Liver (tissue), 9 donors: ENCODE results near the gene JMJD6. TPM values are rescaled to one million over a fixed set of nuclear protein-coding genes. Genes with fewer than 3 reads are reported as not detected.

ENCODE experiments used
- DNase-seq: peaks from one replicate; pipeline ENCODE4 v3.0.0-alpha.2; 2017; ENCODE audit warnings: low spot score
- H3K27ac ChIP-seq, 2 donors: one replicate each; pipeline ENCODE4 v1.7.0; 2013; ENCODE audit warnings: inconsistent platforms in 2 of 2, low read length in 2 of 2, control low read depth in 1 of 2, low read depth in 1 of 2, mild to moderate bottlenecking in 1 of 2
- H3K27me3 ChIP-seq, 4 donors: one replicate each; pipeline versions ENCODE4 v1.6.1 to v1.7.0; 2013; ENCODE audit warnings: low read length in 3 of 4, inconsistent platforms in 1 of 4, mild to moderate bottlenecking in 1 of 4, moderate library complexity in 1 of 4; ENCODE audit not compliant: control insufficient read depth in 4 of 4, insufficient read depth in 4 of 4
- H3K36me3 ChIP-seq, 4 donors: one replicate each; pipeline versions ENCODE4 v1.6.1 to v1.7.0; 2013; ENCODE audit warnings: low read length in 3 of 4, mild to moderate bottlenecking in 3 of 4, low read depth in 1 of 4, moderate library complexity in 1 of 4; ENCODE audit not compliant: control insufficient read depth in 4 of 4, insufficient read depth in 3 of 4
- H3K4me1 ChIP-seq, 4 donors: one replicate each; pipeline versions ENCODE4 v1.6.1 to v1.7.0; 2013; ENCODE audit warnings: low read length in 3 of 4, mild to moderate bottlenecking in 3 of 4, moderate library complexity in 1 of 4; ENCODE audit not compliant: control insufficient read depth in 4 of 4, insufficient read depth in 4 of 4
- H3K4me3 ChIP-seq, 3 donors: one replicate each; pipeline versions ENCODE4 v1.6.1 to v1.7.0; 2013; ENCODE audit warnings: low read length in 3 of 3, control low read depth in 1 of 3, low read depth in 1 of 3, mild to moderate bottlenecking in 1 of 3
- H3K9ac ChIP-seq, 2 donors: one replicate each; pipeline ENCODE4 v1.7.0; 2013; ENCODE audit warnings: low read length in 2 of 2, mild to moderate bottlenecking in 2 of 2, moderate library complexity in 2 of 2, control low read depth in 1 of 2, low read depth in 1 of 2
- H3K9me3 ChIP-seq, 4 donors: one replicate each; pipeline versions ENCODE4 v1.6.1 to v1.7.0; 2013; ENCODE audit warnings: low read length in 3 of 4; ENCODE audit not compliant: control insufficient read depth in 4 of 4
- EGR1 ChIP-seq, 2 donors: IDR thresholded peaks; 2 replicates each; pipeline ENCODE4 v1.6.1; 2016 to 2018; ENCODE audit warnings: antibody characterized with exemption in 2 of 2, low read depth in 2 of 2
- FOXA1 ChIP-seq: IDR thresholded peaks from 2 replicates; pipeline ENCODE4 v1.6.1; 2016; ENCODE audit warnings: antibody characterized with exemption
- FOXA2 ChIP-seq: IDR thresholded peaks from 2 replicates; pipeline ENCODE4 v1.6.1; 2016; ENCODE audit warnings: antibody characterized with exemption
- GABPA ChIP-seq, 2 donors: IDR thresholded peaks in 1 of 2; conservative IDR thresholded peaks in 1 of 2; 2 replicates each; pipeline ENCODE4 v1.6.1; 2016; ENCODE audit warnings: antibody characterized with exemption in 2 of 2, mild to moderate bottlenecking in 1 of 2, moderate library complexity in 1 of 2
- HNF4A ChIP-seq, 2 donors: conservative IDR thresholded peaks; 2 replicates each; pipeline ENCODE4 v1.6.1; 2016; ENCODE audit warnings: antibody characterized with exemption in 2 of 2, mild to moderate bottlenecking in 2 of 2
- HNF4G ChIP-seq: IDR thresholded peaks from 2 replicates; pipeline ENCODE4 v1.6.1; 2016; ENCODE audit warnings: antibody characterized with exemption
- JUND ChIP-seq, 2 donors: IDR thresholded peaks; 2 replicates each; pipeline ENCODE4 v1.6.1; 2016; ENCODE audit warnings: antibody characterized with exemption in 2 of 2
- NR2F2 ChIP-seq: IDR thresholded peaks from 2 replicates; pipeline ENCODE4 v1.6.1; 2016; ENCODE audit warnings: antibody characterized with exemption
- RAD21 ChIP-seq, 2 donors: IDR thresholded peaks; 2 replicates each; pipeline ENCODE4 v1.6.1; 2016; ENCODE audit warnings: antibody characterized with exemption in 2 of 2, mild to moderate bottlenecking in 2 of 2
- RXRA ChIP-seq, 2 donors: IDR thresholded peaks; 2 replicates each; pipeline ENCODE4 v1.6.1; 2017 to 2018; ENCODE audit warnings: antibody characterized with exemption in 2 of 2, mild to moderate bottlenecking in 1 of 2
- SP1 ChIP-seq: IDR thresholded peaks from 2 replicates; pipeline ENCODE4 v1.6.1; 2018; ENCODE audit warnings: antibody characterized with exemption, mild to moderate bottlenecking
- TAF1 ChIP-seq: conservative IDR thresholded peaks from 2 replicates; pipeline ENCODE4 v1.6.1; 2016; ENCODE audit warnings: antibody characterized with exemption, mild to moderate bottlenecking
- YY1 ChIP-seq: IDR thresholded peaks from 2 replicates; pipeline ENCODE4 v1.6.1; 2016; ENCODE audit warnings: antibody characterized with exemption, mild to moderate bottlenecking
- WGBS: extraction: QIAGEN DNeasy Blood & Tissue Kit; methylation state at CpG from one replicate; pipeline ENCODE4 v1.1.7; 2013; 5-methylcytosine and 5-hydroxymethylcytosine counted together
- polyA plus RNA-seq, 2 donors: library from polyadenylated mRNA; stranded (reverse) in 1 of 2; unstranded in 1 of 2; fragments of 200-250 nt in 1 of 2; fragments of >200 nt in 1 of 2; fragmentation: Nextera tagmentation in 1 of 2; extraction: Ambion mirVana in 1 of 2; gene quantifications; one replicate each; pipeline versions ENCODE4 v1.2.1 to v1.2.3, GENCODE V29; 2013 to 2015
- total RNA-seq, 2 donors: library from RNA; depleted of rRNA; stranded (reverse); fragments of >200 nt; gene quantifications; one replicate each; pipeline ENCODE4 v1.2.3, GENCODE V29; 2014
- TF ChIP-seq, protein P1 (sequence below): IDR thresholded peaks from 2 replicates; pipeline ENCODE4 v1.6.1; 2016; ENCODE audit warnings: antibody characterized with exemption
- TF ChIP-seq, protein P2 (sequence below): IDR thresholded peaks from 2 replicates; pipeline ENCODE4 v1.6.1; 2016; ENCODE audit warnings: antibody characterized with exemption
- TF ChIP-seq, protein P3 (sequence below): fragments of 150-350 bp; IDR thresholded peaks from 2 replicates; pipeline ENCODE4 v1.5.1; 2017; ENCODE audit warnings: improper control_type of control experiment, low read depth, low read length; ENCODE audit not compliant: missing input control
- TF ChIP-seq, protein P4 (sequence below): IDR thresholded peaks from 2 replicates; pipeline ENCODE4 v1.6.1; 2016; ENCODE audit warnings: antibody characterized with exemption
- donor health status: healthy.
- donor health status: healthy.
- donor health status: healthy.
- donor health status: healthy.
- donor health status: healthy.

The JMJD6 gene
- total and polyA plus RNA-seq, 4 donors = 9.9 to 16.1 (median 11.2) TPM

DNA sequence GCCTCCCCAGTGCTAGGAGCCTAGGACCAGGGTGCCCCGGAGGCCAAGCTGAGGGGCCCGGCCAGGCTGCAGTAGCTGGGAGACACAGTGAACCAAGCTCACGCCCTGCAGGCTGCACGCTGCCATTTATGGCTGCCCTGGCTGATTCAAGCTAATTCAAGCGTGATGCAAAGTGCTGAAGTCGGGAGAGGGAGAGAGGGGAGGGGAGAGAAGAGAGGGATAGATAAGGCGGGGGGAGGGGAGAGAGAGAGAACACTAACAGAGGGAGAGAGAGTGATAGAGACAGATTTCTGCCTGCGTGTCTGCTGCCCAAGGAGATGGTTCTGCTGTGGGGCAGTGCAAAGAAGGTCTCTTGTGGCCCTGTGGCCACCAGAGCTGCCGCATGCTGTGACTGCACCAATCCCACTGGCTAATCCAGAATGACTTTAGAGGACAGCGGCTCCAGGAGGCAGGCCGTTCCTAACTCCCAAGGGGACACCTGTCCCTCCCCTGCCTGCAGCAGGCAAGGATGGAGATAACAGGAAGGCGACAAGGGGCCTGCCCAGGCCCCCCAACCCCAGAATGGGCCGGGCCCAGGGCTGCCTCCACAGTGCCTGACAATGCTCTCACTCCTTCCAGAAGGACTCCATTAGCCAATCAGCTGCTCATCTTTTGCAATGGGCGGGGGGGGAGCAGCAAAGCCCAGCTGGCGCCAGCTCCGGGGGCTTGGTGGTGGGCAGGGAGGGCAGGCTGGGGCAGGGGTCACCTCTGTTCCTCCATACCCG is 28.5 kb downstream of the JMJD6 start:
- no peak for DNase-seq
- no peaks in the 10 kb centered on the region for H3K36me3 ChIP-seq
- H3K27ac ChIP-seq = peak overlapping the region in 1 of 2 donors; percentile 31
- peaks cover 0 to 5% (median 0%) of the 10 kb centered on the region in 4 donors for H3K4me1 ChIP-seq
- H3K9me3 ChIP-seq = no peaks in the 10 kb centered on the region
- H3K27me3 ChIP-seq = no peaks in the 10 kb centered on the region
- H3K9ac ChIP-seq = no peak overlapping the region
- no peak overlapping the region for H3K4me3 ChIP-seq
- WGBS = 77% methylated on average over 17 of the region's 17 CpGs
- TF ChIP-seq RXRA (IDR thresholded peaks at IDR 0.05) (peak in 1 of 2 donors; percentile 19), FOXA1 (no peak)

DNA sequence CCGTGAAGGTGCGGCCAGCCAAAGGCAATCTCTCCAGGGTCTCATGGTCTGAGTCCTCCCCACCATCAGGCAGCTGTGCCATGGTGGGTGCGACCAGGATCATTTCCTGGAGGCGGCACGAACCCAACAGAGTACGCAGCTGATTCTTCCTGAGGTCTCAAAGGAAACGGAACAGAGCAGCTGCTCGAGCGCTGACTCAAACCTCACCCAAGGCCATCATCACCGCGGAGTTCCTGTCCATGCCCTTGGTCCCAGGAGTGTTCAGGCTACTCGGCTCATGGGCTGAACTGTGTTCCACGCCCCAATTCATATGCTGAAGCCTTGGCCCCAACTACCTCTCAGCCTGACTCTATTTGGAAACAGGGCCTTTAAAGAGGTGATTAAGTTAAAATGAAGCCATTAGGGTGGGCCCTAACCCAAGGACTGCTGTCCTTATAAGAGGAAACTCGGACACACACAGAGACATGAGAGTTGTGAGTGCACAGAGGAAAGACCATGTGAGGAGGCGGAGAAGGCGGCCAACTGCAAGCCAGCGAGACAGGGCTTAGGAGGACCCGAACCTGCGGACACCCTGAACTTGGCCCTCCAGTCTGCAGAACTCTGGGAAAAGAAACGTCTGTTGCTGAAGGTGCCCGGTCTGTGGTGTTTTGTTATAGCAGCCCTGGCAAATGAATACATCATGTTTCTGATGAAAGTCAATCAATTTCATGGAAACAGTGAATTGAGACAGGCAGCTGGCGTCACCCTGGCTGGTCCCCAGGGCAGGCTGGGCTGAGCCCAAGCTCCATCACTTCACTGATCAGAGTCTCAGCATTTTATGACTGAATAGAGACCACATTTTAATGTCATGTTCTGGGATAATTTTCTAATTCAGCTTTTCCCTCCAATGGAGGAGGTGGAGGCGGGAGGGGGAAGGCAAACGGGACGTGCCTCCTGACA is 29.4 kb downstream of the JMJD6 start:
- H3K4me1 ChIP-seq = peaks cover 0 to 5% (median 0%) of the 10 kb centered on the region in 4 donors
- no peak overlapping the region for H3K4me3 ChIP-seq
- no peaks in the 10 kb centered on the region for H3K9me3 ChIP-seq
- H3K9ac ChIP-seq = no peak overlapping the region
- no peak for DNase-seq
- 80% methylated on average over 25 of the region's 25 CpGs for WGBS
- peak overlapping the region in 1 of 2 donors; percentile 31 for H3K27ac ChIP-seq
- H3K36me3 ChIP-seq = no peaks in the 10 kb centered on the region
- no peaks in the 10 kb centered on the region for H3K27me3 ChIP-seq
- no peak for TF ChIP-seq RXRA (IDR thresholded peaks at IDR 0.05)
- TF ChIP-seq, protein P1, sequence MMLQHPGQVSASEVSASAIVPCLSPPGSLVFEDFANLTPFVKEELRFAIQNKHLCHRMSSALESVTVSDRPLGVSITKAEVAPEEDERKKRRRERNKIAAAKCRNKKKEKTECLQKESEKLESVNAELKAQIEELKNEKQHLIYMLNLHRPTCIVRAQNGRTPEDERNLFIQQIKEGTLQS = no peak
- no peak for TF ChIP-seq FOXA1
- no peak for TF ChIP-seq HNF4A (conservative IDR thresholded peaks at IDR 0.05)
- no peak for TF ChIP-seq NR2F2
- TF ChIP-seq YY1 = no peak
- no peak for TF ChIP-seq HNF4G

DNA sequence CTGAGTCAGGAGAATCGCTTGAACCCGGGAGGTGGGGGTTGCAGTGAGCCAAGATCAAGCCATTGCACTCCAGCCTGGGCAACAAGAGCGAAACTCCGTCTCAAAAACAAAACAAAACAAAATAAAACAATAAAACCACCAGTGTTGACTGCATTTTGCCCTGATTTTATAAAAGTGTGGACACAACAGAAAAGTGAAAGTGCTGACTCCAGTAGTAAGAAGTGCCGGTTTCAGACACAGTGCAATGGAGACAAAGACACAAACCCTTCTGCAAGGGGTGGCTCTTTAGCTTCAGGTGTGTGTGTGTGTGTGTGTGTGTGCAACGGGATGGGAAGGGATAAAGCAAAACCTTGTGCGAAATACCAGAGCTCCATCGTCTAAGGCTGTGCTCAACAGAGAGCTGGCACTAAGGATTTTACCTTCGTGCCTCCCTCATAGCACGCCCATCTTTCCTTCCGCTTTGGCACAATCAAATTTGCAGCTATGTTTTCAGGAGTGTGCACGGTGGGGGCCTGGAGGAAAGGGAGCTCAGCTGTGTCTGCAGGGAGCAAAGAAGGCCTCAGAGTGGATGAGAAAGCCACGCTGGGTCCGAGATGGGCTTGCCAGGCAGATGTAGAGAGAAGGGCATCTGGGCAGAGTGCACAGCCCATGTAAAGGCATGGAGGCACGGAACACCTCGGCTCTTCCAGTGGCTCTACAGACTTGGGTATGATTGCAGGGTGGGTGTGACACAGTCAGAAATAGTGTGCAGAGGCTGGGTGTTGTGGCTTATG is 31.2 kb downstream of the JMJD6 start:
- DNase-seq = no peak
- TF ChIP-seq SP1 = no peak
- no peak for TF ChIP-seq GABPA (IDR thresholded peaks at IDR 0.05 in 1 of 2, conservative IDR thresholded peaks at IDR 0.05 in 1 of 2)
- TF ChIP-seq, protein P2, sequence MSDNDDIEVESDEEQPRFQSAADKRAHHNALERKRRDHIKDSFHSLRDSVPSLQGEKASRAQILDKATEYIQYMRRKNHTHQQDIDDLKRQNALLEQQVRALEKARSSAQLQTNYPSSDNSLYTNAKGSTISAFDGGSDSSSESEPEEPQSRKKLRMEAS = no peak
- TF ChIP-seq TAF1 = no peak
- TF ChIP-seq, protein P3, sequence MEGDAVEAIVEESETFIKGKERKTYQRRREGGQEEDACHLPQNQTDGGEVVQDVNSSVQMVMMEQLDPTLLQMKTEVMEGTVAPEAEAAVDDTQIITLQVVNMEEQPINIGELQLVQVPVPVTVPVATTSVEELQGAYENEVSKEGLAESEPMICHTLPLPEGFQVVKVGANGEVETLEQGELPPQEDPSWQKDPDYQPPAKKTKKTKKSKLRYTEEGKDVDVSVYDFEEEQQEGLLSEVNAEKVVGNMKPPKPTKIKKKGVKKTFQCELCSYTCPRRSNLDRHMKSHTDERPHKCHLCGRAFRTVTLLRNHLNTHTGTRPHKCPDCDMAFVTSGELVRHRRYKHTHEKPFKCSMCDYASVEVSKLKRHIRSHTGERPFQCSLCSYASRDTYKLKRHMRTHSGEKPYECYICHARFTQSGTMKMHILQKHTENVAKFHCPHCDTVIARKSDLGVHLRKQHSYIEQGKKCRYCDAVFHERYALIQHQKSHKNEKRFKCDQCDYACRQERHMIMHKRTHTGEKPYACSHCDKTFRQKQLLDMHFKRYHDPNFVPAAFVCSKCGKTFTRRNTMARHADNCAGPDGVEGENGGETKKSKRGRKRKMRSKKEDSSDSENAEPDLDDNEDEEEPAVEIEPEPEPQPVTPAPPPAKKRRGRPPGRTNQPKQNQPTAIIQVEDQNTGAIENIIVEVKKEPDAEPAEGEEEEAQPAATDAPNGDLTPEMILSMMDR = no peak
- TF ChIP-seq, protein P4, sequence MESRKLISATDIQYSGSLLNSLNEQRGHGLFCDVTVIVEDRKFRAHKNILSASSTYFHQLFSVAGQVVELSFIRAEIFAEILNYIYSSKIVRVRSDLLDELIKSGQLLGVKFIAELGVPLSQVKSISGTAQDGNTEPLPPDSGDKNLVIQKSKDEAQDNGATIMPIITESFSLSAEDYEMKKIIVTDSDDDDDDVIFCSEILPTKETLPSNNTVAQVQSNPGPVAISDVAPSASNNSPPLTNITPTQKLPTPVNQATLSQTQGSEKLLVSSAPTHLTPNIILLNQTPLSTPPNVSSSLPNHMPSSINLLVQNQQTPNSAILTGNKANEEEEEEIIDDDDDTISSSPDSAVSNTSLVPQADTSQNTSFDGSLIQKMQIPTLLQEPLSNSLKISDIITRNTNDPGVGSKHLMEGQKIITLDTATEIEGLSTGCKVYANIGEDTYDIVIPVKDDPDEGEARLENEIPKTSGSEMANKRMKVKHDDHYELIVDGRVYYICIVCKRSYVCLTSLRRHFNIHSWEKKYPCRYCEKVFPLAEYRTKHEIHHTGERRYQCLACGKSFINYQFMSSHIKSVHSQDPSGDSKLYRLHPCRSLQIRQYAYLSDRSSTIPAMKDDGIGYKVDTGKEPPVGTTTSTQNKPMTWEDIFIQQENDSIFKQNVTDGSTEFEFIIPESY = no peak
- no peak for TF ChIP-seq RXRA (IDR thresholded peaks at IDR 0.05)
- no peak for TF ChIP-seq EGR1 (IDR thresholded peaks at IDR 0.05; ENCODE audit: low read depth in 2 of 2)
- TF ChIP-seq FOXA2 = no peak
- TF ChIP-seq HNF4A (conservative IDR thresholded peaks at IDR 0.05) = no peak
- no peak for TF ChIP-seq YY1
- no peak for TF ChIP-seq NR2F2
- TF ChIP-seq RAD21 (IDR thresholded peaks at IDR 0.05) = no peak
- TF ChIP-seq, protein P1 = no peak
- TF ChIP-seq JUND (IDR thresholded peaks at IDR 0.05) = no peak
- no peak for TF ChIP-seq HNF4G
- TF ChIP-seq FOXA1 = no peak
- Histone ChIP-seq H3K4me1 (peaks cover 0 to 5% (median 0%) of the 10 kb centered on the region in 4 donors), H3K9ac (no peak overlapping the region), H3K27ac (peak overlapping the region in 1 of 2 donors; percentile 27), H3K36me3 (no peaks in the 10 kb centered on the region), H3K4me3 (no peak overlapping the region), H3K27me3 (no peaks in the 10 kb centered on the region), H3K9me3 (no peaks in the 10 kb centered on the region)
- 77% methylated on average over 16 of the region's 16 CpGs for WGBS
